ENCODE data around the gene COL23A1.

DNA sequence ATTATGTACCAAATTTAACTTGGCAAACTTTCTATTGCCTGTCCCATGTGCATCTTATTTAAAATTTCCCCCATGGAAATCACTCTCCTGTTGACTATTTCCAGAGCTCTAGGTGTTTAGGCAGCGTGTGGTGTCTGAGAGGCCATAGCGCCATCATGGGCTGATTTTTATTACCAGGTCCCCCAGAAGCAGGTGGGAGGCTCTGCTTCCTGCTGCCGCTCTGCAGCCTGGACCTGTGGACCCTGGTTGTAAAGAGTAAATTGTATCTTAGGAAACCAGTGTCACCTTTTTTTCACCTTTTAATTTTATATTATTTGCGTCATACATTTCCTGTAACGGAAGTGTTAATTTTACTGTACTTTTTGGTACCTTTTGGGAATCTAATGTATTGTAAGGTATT, 379.5 kb downstream of the COL23A1 start:
- TF ChIP-seq, protein P1, sequence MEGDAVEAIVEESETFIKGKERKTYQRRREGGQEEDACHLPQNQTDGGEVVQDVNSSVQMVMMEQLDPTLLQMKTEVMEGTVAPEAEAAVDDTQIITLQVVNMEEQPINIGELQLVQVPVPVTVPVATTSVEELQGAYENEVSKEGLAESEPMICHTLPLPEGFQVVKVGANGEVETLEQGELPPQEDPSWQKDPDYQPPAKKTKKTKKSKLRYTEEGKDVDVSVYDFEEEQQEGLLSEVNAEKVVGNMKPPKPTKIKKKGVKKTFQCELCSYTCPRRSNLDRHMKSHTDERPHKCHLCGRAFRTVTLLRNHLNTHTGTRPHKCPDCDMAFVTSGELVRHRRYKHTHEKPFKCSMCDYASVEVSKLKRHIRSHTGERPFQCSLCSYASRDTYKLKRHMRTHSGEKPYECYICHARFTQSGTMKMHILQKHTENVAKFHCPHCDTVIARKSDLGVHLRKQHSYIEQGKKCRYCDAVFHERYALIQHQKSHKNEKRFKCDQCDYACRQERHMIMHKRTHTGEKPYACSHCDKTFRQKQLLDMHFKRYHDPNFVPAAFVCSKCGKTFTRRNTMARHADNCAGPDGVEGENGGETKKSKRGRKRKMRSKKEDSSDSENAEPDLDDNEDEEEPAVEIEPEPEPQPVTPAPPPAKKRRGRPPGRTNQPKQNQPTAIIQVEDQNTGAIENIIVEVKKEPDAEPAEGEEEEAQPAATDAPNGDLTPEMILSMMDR (CRISPR knock-in tag; IDR thresholded peaks at IDR 0.05), result no peak
- TF ChIP-seq, protein P2, sequence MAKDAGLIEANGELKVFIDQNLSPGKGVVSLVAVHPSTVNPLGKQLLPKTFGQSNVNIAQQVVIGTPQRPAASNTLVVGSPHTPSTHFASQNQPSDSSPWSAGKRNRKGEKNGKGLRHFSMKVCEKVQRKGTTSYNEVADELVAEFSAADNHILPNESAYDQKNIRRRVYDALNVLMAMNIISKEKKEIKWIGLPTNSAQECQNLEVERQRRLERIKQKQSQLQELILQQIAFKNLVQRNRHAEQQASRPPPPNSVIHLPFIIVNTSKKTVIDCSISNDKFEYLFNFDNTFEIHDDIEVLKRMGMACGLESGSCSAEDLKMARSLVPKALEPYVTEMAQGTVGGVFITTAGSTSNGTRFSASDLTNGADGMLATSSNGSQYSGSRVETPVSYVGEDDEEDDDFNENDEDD (CRISPR knock-in tag; IDR thresholded peaks at IDR 0.05; ENCODE audit: borderline replicate concordance), result no peak
- TF ChIP-seq TEAD3 (CRISPR knock-in tag; optimal IDR thresholded peaks at IDR 0.05; ENCODE audit: borderline replicate concordance), result no peak
- no peak for TF ChIP-seq RBM22 (optimal IDR thresholded peaks at IDR 0.05; ENCODE audit: low read length)
- TF ChIP-seq YY1 (IDR thresholded peaks at IDR 0.05; ENCODE audit: insufficient read depth, insufficient replicate concordance, low read depth, low read length), result no peak
- TF ChIP-seq SIX1 (CRISPR knock-in tag; IDR thresholded peaks at IDR 0.05; ENCODE audit: borderline replicate concordance), result no peak
- no peak for TF ChIP-seq ETV6 (CRISPR knock-in tag; conservative IDR thresholded peaks at IDR 0.05)
